SJSA1 (cell line): ENCODE measurements around the gene ZFP36. TPM values are rescaled to one million over a fixed set of nuclear protein-coding genes. Genes with fewer than 3 reads are reported as not detected.

Experiments
- DNase-seq, 2 experiments: peaks; one replicate each; pipeline ENCODE4 v3.0.0-alpha.2; 2015 to 2020; ENCODE audit warnings: low spot score in 2 of 2, low read depth in 1 of 2
- H3K27ac ChIP-seq: fragments of 250-450 bp; sonication (Bioruptor Pico); 2 replicates; pipeline ENCODE4 v1.5.1; 2020; ENCODE audit warnings: mild to moderate bottlenecking, moderate library complexity
- H3K27me3 ChIP-seq: fragments of 250-450 bp; sonication (Bioruptor Pico); replicated peaks from 2 replicates; pipeline ENCODE4 v1.5.1; 2020; ENCODE audit warnings: mild to moderate bottlenecking, moderate library complexity
- H3K36me3 ChIP-seq: fragments of 250-450 bp; sonication (Bioruptor Pico); 2 replicates; pipeline ENCODE4 v1.5.1; 2020; ENCODE audit warnings: mild to moderate bottlenecking
- H3K4me1 ChIP-seq: fragments of 250-450 bp; sonication (Bioruptor Pico); replicated peaks from 2 replicates; pipeline ENCODE4 v1.6.1; 2021; ENCODE audit warnings: mild to moderate bottlenecking
- H3K4me3 ChIP-seq: fragments of 250-450 bp; sonication (Bioruptor Pico); 2 replicates; pipeline ENCODE4 v1.5.1; 2020; ENCODE audit warnings: mild to moderate bottlenecking
- H3K9me3 ChIP-seq: fragments of 250-450 bp; sonication (Bioruptor Pico); replicated peaks from 2 replicates; pipeline ENCODE4 v1.5.1; 2020; ENCODE audit warnings: mild to moderate bottlenecking
- total RNA-seq: library from RNA; depleted of rRNA; stranded (reverse); fragments of >200 nt; shearing (Covaris generic); gene quantifications from 2 replicates; pipeline ENCODE4 v1.2.3, GENCODE V29; 2014

Gene ZFP36
- total RNA-seq, 1 experiment from 2014 or later: 4.3 TPM

DNA sequence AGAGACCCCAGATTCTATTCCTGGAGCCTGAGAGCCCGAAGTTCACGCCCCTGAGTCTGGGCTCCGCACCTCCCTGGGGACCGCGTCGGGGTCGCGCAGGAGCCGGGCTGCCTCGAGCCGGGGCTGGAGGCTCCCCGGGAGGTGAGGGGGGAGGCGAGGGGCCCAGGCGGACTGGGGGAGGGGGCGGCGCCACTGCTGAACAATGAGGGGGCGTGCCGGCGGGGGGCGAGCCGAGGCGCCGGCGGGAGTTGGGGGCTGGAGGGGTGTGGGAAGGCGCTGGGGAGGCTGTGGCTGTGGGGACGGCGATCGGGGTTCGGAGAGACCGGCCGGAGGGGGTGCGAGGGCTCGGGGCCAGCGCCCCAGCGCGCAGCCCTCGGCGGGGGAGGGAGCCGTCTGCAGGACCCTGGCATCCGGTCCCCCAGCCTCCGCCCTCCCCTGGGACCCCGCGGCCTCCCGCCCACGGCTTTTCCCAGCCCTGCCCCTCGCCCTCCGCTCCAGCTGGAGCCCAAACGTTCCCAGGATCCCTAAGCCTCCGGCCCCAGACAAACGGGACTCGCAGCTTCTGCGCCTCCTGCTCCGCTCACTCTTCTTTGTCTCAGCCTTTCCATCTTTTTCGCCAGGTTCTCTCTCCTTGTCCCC, 6.7 kb downstream of the ZFP36 start:
- Histone ChIP-seq H3K36me3 (peaks cover 55% of the 10 kb centered on the region), H3K9me3 (no peaks in the 10 kb centered on the region), H3K4me1 (peaks cover 42% of the 10 kb centered on the region), H3K27me3 (no peaks in the 10 kb centered on the region), H3K27ac (peak overlapping the region; percentile 80), H3K4me3 (peak overlapping the region; percentile 68)
- peak; percentile 40 to 79 for DNase-seq

DNA sequence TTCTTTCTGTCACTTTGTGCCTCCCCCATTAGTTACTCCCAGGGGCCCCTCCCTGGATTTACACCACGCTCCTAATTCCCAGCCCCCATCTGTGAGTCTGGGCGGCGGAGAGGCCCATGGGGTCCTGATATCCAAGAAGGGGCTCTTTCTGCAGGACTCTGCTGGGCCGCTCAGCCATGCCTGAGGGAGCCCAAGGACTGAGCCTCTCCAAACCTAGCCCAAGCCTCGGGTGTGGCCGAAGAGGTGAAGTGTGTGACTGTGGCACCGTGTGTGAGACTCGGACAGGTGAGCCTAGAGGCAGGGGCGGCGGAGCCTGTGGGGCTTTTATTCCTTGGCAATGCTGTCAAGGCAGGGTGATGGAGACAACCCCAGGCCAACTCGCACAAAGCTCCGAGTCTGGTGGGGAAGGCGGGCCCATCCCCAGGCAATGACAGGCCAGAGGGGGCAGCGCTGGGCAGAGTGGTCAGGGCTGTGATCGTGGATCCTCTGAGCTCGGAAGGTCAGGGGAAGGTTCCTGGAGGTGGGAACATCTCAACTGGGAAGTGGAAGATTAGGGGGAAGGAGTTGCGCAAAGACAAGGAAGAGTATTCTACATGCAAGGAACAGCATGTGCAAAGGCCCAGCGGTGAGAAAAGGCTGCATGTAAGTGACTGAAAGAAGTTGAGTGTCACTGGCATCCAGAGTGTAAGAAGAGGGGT, 7.4 kb downstream of the ZFP36 start:
- DNase-seq: peak; percentile 45 to 64
- no peaks in the 10 kb centered on the region for H3K9me3 ChIP-seq
- peaks cover 57% of the 10 kb centered on the region for H3K36me3 ChIP-seq

DNA sequence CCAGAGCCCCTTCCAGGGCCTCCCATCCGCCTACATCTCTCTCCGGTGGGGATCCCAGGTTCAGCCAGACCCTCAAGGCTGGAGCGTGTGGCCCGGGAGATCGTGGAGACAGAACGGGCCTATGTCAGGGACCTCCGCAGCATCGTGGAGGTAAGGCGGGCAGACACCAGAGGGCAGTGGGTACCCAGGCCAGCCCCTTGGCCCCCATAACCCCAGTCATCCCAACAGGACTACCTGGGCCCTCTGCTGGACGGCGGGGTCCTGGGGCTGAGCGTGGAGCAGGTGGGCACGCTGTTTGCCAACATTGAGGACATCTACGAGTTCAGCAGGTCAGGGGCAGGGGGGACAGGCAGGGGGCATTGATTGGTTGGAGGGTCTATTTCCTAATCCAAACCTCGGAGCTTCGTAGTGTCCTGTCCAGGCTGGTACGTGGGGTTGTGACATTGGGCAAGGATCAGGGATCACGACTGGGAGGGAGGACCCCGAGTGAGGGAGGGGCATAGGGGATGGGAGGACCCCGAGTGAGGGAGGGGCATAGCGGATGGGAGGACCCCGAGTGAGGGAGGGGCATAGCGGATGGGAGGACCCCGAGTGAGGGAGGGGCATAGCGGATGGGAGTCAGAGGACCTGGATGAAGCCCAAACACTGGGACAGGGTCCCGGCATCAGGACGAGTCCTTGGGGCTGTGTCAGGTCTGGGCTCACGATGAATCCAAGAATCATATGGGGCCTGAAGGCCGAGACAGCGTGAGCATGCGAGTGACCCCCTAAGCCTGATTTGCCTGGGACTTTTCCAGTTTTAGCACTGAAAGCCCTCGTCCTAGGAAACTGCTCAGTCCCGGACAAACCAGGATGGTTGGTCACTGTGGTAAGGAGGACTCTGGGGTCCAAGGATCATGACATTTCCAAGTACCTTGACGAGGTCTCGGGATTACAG, 8.7 kb downstream of the ZFP36 start:
- H3K36me3 ChIP-seq: peaks cover 63% of the 10 kb centered on the region
- H3K4me3 ChIP-seq: no peak overlapping the region
- peaks cover 30% of the 10 kb centered on the region for H3K4me1 ChIP-seq
- no peaks in the 10 kb centered on the region for H3K27me3 ChIP-seq
- no peak overlapping the region for H3K27ac ChIP-seq
- H3K9me3 ChIP-seq: no peaks in the 10 kb centered on the region
- no peak for DNase-seq

More for the DNA sequence above, 7.4 kb downstream of the ZFP36 start:
- peaks cover 37% of the 10 kb centered on the region for H3K4me1 ChIP-seq
- peak overlapping the region; percentile 80 for H3K27ac ChIP-seq
- no peaks in the 10 kb centered on the region for H3K27me3 ChIP-seq
- peak overlapping the region; percentile 68 for H3K4me3 ChIP-seq

DNA sequence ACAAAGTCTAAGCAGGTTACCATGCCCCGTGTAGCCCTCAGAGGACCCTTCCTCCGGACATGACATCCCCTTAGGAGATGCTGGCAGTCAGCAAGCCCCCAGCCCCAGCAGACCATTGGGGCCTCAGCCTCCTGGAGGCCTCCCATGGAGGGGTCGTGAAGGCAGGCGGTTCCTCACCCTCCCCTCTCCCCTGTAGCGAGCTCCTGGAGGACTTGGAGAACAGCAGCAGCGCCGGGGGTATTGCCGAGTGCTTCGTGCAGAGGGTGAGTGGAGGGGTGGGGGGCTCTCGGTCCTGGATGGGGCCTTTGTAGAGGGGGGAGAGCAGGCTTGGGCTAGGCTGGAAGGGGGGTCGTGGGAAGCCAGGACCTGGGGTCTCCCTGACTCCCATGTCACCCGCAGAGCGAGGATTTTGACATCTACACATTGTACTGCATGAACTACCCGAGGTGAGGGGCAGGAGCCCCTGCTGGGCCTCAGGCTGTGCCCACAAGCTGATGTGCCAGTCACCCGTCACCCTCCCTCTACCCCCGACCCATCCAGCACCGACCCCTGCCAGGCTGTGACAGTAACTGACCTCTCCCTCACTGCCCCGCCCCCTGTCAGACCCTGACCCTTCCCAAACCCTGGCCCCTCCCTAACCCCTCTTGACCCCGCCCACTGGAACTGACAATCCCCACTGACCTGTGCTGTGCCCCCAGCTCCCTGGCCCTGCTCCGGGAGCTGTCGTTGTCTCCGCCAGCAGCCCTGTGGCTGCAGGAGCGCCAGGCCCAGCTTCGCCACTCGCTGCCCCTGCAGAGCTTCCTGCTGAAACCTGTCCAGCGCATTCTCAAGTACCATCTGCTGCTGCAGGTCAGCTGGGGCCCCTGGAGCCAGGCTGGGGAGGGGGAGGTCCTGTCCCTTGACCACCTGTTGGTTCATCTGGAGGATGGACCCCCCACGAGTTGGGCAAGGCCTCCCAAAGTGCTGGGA, 9.8 kb downstream of the ZFP36 start:
- DNase-seq: peak in 1 of 2 experiments; percentile 48
- H3K4me1 ChIP-seq: peaks cover 19% of the 10 kb centered on the region
- no peak overlapping the region for H3K27ac ChIP-seq
- H3K27me3 ChIP-seq: no peaks in the 10 kb centered on the region
- H3K9me3 ChIP-seq: no peaks in the 10 kb centered on the region
- H3K4me3 ChIP-seq: no peak overlapping the region
- H3K36me3 ChIP-seq: peaks cover 71% of the 10 kb centered on the region

DNA sequence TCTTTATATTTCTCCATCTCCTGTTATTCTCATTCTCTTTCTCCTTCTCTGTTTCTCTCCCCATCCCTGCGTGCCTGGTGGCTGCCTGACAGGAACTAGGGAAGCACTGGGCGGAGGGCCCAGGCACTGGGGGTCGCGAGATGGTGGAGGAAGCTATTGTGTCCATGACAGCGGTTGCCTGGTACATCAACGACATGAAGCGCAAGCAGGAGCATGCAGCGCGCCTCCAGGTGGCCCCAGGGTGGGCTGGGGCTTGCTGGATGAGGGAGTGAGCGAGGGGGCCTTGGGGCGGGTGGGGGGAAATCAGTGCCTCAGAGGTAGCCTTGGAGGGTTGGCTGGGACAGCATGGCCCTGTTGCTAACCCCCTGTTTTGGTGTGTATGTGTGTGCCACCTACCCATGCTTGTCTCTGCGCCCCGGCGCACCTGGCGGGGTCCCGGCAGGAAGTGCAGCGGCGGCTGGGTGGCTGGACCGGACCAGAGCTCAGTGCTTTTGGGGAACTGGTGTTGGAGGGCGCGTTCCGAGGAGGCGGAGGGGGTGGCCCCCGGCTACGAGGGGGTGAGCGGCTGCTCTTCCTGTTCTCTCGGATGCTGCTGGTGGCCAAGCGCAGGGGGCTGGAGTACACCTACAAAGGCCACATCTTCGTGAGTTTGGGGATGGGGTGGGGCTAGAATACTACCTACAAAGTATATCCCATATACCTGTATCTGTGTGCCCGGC, 11.0 kb downstream of the ZFP36 start:
- peaks cover 82% of the 10 kb centered on the region for H3K36me3 ChIP-seq
- H3K4me1 ChIP-seq: peaks cover 16% of the 10 kb centered on the region
- no peaks in the 10 kb centered on the region for H3K27me3 ChIP-seq
- no peak overlapping the region for H3K4me3 ChIP-seq
- no peak overlapping the region for H3K27ac ChIP-seq
- DNase-seq: no peak
- no peaks in the 10 kb centered on the region for H3K9me3 ChIP-seq

DNA sequence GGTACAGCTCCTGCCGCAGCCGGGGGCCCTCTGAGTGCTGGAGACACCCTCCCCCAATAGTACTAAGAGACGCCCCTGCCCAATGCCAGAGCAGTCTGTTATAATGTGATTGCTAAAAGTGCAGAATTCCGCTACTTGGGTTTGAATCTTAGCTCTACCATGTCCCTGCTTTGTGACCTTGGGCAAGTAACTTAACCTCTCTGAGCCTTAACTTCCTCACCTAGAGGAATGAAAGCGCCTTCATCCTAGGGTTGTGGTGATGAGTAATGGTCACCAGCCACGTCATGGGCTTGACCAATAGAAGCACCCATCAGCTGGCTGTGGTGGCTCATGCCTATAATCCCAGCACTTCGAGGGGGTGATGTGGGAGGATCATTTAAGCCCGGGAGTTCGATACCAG, 12.4 kb downstream of the ZFP36 start:
- DNase-seq: no peak
- Histone ChIP-seq H3K9me3 (no peaks in the 10 kb centered on the region), H3K36me3 (peaks cover 89% of the 10 kb centered on the region), H3K4me1 (peaks cover 12% of the 10 kb centered on the region), H3K27ac (no peak overlapping the region), H3K27me3 (no peaks in the 10 kb centered on the region), H3K4me3 (no peak overlapping the region)

DNA sequence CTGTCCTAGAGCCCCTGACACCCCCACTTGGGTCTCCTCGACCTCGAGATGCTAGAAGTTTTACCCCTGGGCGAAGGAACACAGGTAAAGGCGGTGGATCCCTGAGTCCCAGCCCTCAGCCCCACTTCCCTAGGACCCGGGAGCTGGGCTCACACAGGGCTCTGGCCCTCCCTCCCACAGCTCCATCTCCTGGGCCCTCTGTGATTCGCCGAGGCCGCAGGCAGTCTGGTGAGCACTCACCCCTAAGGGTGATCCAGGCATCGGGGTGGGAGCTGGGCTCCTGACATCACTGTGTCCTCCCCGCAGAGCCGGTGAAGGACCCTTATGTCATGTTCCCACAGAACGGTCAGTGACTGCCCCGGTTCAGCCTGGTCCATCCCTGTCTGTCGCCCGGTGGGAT, 14.1 kb downstream of the ZFP36 start:
- peaks cover 89% of the 10 kb centered on the region for H3K36me3 ChIP-seq

DNA sequence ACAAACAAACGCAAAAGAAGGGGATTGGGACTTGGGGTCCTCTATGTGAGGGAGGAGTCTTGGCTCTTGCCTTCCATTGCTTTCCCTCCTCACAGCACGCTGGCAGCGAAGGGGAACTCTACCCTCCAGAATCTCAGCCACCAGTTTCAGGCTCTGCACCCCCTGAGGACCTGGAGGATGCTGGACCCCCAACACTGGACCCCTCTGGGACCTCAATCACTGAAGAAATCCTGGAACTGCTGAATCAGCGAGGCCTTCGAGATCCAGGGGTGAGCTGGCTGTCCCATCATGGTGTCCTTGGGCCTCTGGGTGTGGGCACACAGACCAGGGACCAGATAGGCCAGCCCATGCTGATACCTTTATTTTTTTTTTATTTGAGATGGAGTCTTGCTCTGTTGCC, 15.4 kb downstream of the ZFP36 start:
- H3K4me3 ChIP-seq: no peak overlapping the region
- H3K27me3 ChIP-seq: no peaks in the 10 kb centered on the region
- H3K4me1 ChIP-seq: no peaks in the 10 kb centered on the region
- no peak for DNase-seq
- H3K36me3 ChIP-seq: peaks cover 77% of the 10 kb centered on the region
- no peak overlapping the region for H3K27ac ChIP-seq
- H3K9me3 ChIP-seq: no peaks in the 10 kb centered on the region

More for the DNA sequence above, 14.1 kb downstream of the ZFP36 start:
- DNase-seq: no peak
- no peaks in the 10 kb centered on the region for H3K9me3 ChIP-seq
- H3K4me1 ChIP-seq: no peaks in the 10 kb centered on the region
- no peak overlapping the region for H3K4me3 ChIP-seq
- H3K27ac ChIP-seq: no peak overlapping the region
- no peaks in the 10 kb centered on the region for H3K27me3 ChIP-seq

DNA sequence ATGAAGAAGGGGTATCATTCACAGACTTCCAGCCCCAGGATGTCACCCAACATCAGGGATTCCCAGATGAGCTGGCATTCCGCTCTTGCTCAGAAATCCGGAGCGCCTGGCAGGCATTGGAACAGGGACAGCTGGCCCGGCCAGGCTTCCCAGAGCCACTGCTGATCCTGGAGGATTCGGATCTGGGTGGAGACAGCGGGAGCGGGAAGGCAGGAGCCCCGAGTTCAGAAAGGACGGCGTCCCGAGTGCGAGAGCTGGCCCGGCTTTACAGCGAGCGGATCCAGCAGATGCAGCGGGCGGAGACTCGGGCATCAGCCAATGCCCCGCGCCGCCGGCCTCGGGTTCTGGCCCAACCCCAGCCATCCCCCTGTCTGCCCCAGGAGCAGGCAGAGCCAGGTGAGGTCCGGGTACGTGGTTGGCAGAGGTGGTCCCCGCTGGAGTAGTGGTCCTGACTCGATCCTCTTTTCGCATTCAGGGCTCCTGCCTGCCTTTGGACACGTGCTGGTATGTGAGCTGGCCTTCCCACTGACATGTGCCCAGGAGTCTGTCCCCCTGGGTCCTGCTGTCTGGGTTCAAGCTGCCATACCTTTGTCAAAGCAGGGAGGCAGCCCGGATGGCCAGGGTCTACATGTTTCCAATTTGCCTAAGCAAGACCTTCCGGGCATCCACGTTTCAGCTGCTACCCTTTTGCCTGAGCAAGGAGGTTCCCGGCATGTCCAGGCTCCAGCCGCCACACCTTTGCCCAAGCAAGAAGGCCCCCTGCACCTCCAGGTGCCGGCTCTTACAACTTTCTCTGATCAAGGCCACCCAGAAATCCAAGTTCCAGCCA, 16.8 kb downstream of the ZFP36 start:
- Histone ChIP-seq H3K36me3 (peaks cover 65% of the 10 kb centered on the region), H3K4me1 (peaks cover 8% of the 10 kb centered on the region), H3K27me3 (no peaks in the 10 kb centered on the region), H3K27ac (no peak overlapping the region), H3K4me3 (no peak overlapping the region), H3K9me3 (no peaks in the 10 kb centered on the region)
- DNase-seq: no peak

DNA sequence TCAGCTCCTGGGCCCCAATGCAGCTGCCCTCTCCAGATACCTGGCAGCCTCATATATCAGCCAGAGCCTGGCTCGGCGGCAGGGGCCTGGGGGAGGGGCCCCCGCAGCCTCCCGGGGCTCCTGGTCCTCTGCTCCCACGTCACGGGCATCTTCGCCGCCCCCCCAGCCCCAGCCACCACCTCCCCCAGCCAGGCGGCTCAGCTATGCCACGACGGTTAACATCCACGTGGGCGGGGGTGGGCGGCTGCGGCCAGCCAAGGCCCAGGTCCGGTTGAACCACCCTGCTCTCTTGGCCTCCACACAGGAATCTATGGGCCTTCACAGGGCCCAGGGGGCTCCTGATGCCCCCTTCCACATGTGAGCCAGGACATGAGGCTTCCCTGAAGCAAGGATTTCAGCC, 18.3 kb downstream of the ZFP36 start:
- Histone ChIP-seq H3K9me3 (no peaks in the 10 kb centered on the region), H3K4me3 (no peak overlapping the region), H3K27ac (no peak overlapping the region), H3K27me3 (no peaks in the 10 kb centered on the region), H3K4me1 (peaks cover 15% of the 10 kb centered on the region), H3K36me3 (peaks cover 55% of the 10 kb centered on the region)
- DNase-seq: no peak

DNA sequence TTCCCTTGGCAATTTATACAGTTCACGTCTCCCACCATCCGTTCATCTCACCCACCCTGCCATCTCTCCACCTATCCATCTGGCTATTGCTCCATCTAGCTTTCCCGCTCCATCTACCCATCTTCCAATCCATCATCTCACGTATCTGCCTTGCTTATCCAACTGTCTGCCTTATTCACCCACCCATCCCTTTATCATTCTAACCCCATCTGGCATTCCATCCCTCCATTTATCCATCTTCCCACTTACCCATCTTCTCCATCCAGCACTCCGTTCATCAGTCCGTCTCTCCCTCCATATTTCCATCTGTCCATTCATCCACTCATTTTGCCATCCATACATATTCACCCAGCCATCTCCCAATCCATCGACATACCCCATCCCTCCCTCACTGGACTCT, 19.1 kb downstream of the ZFP36 start:
- DNase-seq: no peak
- H3K27me3 ChIP-seq: no peaks in the 10 kb centered on the region
- H3K36me3 ChIP-seq: peaks cover 49% of the 10 kb centered on the region
- no peaks in the 10 kb centered on the region for H3K9me3 ChIP-seq
- H3K27ac ChIP-seq: no peak overlapping the region
- H3K4me3 ChIP-seq: no peak overlapping the region
- peaks cover 21% of the 10 kb centered on the region for H3K4me1 ChIP-seq

DNA sequence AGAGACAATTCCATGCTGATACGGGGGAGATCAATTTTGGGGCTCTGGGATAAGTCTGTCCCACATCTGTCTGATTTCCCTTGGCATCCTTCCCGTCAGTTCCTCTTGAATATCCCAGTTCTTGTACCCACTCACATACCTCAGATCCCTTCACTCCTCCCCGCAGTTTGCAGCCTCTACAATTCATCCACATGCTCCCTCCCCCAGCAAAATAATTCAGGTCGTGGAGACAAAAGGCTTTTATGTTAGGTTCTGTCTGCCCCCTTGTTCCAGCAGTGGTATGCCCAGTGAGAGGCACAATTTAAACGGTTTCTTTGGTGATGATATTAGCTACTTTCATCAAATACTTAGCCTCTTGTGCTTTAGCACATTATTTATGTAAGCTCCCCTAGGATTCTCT, 19.5 kb downstream of the ZFP36 start:
- Histone ChIP-seq H3K4me1 (peaks cover 25% of the 10 kb centered on the region), H3K27ac (no peak overlapping the region), H3K9me3 (no peaks in the 10 kb centered on the region), H3K27me3 (no peaks in the 10 kb centered on the region), H3K4me3 (no peak overlapping the region), H3K36me3 (peaks cover 50% of the 10 kb centered on the region)
- DNase-seq: no peak
